GM12878 (cell line): ENCODE measurements around the gene DIP2C. TPM values are rescaled to one million over a fixed set of nuclear protein-coding genes. Genes with fewer than 3 reads are reported as not detected.

ENCODE experiments used
- ATAC-seq: fragments of 200-7000 bp; cut with Tn5 transposase; 3 replicates; pipeline ENCODE4 v1.9.1; 2020; ENCODE audit warnings: mild to moderate bottlenecking, moderate library complexity
- BruUV-seq: library from RNA; stranded (reverse); fragments of 400-500 nt; replicated peaks from 2 replicates; lab custom pipeline; 2021; lab: Mats Ljungman, UMichigan
- CTCF ChIA-PET: fragments of 300-600 bp; sonication (Branson Sonifier 250); formaldehyde crosslinking; extraction: SDS; loops from one replicate; lab custom pipeline; 2021; ENCODE audit warnings: inconsistent platforms; lab: Yijun Ruan, JAX
- POLR2A ChIA-PET: fragments of 350-600 bp; formaldehyde crosslinking; extraction: SDS; loops from one replicate; lab custom pipeline; 2021; ENCODE audit warnings: inconsistent platforms; lab: Charles Lee
- RAD21 ChIA-PET: fragments of 300-600 bp; sonication (Branson Sonifier 250); formaldehyde crosslinking; loops from one replicate; lab custom pipeline; 2023; ENCODE audit warnings: antibody characterized with exemption; ENCODE audit not compliant: unreplicated experiment; lab: Charles Lee
- SMC1A ChIA-PET: fragments of 300-600 bp; sonication (Branson Sonifier 250); formaldehyde crosslinking; loops from one replicate; lab custom pipeline; 2023; ENCODE audit not compliant: unreplicated experiment, uncharacterized antibody; lab: Charles Lee
- DNase-seq: peaks from one replicate; pipeline ENCODE4 v3.0.0-alpha.2; 2011; ENCODE audit warnings: low read depth, low spot score
- FAIRE-seq: peaks from 3 replicates; lab custom pipeline; 2011; peaks lifted over from hg19 to GRCh38; lab: Jason Lieb, UNC
- H2AFZ ChIP-seq: 2 replicates; pipeline ENCODE4 v1.6.0; 2011; ENCODE audit warnings: low read depth, low read length, control low read depth; ENCODE audit not compliant: control insufficient read depth
- H3K27ac ChIP-seq: 2 replicates; pipeline ENCODE4 v1.5.1; 2011; ENCODE audit warnings: control low read depth; ENCODE audit not compliant: control insufficient read depth, insufficient read depth
- H3K27me3 ChIP-seq, 2 experiments: replicated peaks in 1 of 2; 2 replicates each; pipeline versions ENCODE4 v1.6.0 to v1.6.1; 2011; ENCODE audit warnings: low read length in 1 of 2; ENCODE audit not compliant: control insufficient read depth in 2 of 2, insufficient read depth in 2 of 2
- H3K36me3 ChIP-seq, 2 experiments: 2 replicates each; pipeline ENCODE4 v1.5.1; 2011; ENCODE audit warnings: low read length in 1 of 2; ENCODE audit not compliant: control insufficient read depth in 2 of 2, insufficient read depth in 2 of 2
- H3K4me1 ChIP-seq: 2 replicates; pipeline ENCODE4 v1.6.1; 2011; ENCODE audit warnings: mild to moderate bottlenecking, low read length, moderate library complexity, mixed read lengths; ENCODE audit not compliant: control insufficient read depth, insufficient read depth
- H3K4me2 ChIP-seq: 2 replicates; pipeline ENCODE4 v1.6.0; 2011; ENCODE audit warnings: control low read depth; ENCODE audit not compliant: control insufficient read depth, insufficient read depth
- H3K4me3 ChIP-seq: fragments of 200-600 bp; sonication (generic); 2 replicates; pipeline ENCODE4 v1.5.1; 2016
- H3K79me2 ChIP-seq: 2 replicates; pipeline ENCODE4 v1.6.0; 2011; ENCODE audit warnings: low read length; ENCODE audit not compliant: control insufficient read depth, insufficient read depth
- H3K9ac ChIP-seq: 2 replicates; pipeline ENCODE4 v1.8.0; 2011; ENCODE audit warnings: low read length, control low read depth, mixed read lengths; ENCODE audit not compliant: control insufficient read depth, insufficient read depth
- H3K9me3 ChIP-seq: replicated peaks from 3 replicates; pipeline ENCODE4 v1.5.1; 2011; ENCODE audit warnings: mild to moderate bottlenecking, low read length; ENCODE audit not compliant: control insufficient read depth, insufficient read depth
- H4K20me1 ChIP-seq: 2 replicates; pipeline ENCODE4 v1.6.0; 2011; ENCODE audit not compliant: control insufficient read depth, insufficient read depth
- DPF2 ChIP-seq: fragments of 450-650 bp; IDR thresholded peaks from 2 replicates; pipeline ENCODE4 v1.6.1; 2017; ENCODE audit warnings: mild to moderate bottlenecking
- FOXK2 ChIP-seq: fragments of 450-650 bp; IDR thresholded peaks from 2 replicates; pipeline ENCODE4 v1.6.1; 2017; ENCODE audit warnings: mild to moderate bottlenecking, moderate library complexity
- MYB ChIP-seq: fragments of 150-350 bp; IDR thresholded peaks from 2 replicates; pipeline ENCODE4 v1.6.1; 2014; ENCODE audit warnings: mild to moderate bottlenecking, low read depth, low read length, borderline replicate concordance
- STAT1 ChIP-seq: fragments of 450-650 bp; conservative IDR thresholded peaks from 2 replicates; pipeline ENCODE4 v1.6.1; 2014; ENCODE audit warnings: antibody characterized with exemption, mild to moderate bottlenecking
- TCF12 ChIP-seq: IDR thresholded peaks from 2 replicates; pipeline ENCODE4 v1.6.1; 2011; ENCODE audit warnings: low read depth, mild to moderate bottlenecking, low read length
- WGBS: methylation state at CpG from one replicate; pipeline ENCODE4 v1.1.6; 2016; ENCODE audit warnings: low lambda C conversion rate; ENCODE audit not compliant: insufficient replicate concordance, insufficient coverage; ENCODE audit errors: missing lambda C conversion rate; 5-methylcytosine and 5-hydroxymethylcytosine counted together
- in situ Hi-C: fragments of 300-500 bp; cut with MboI; formaldehyde crosslinking; loops from 9 replicates; pipeline ENCODE4 v1.14.3; 2018; ENCODE audit warnings: mixed read lengths
- intact Hi-C: fragments of 100-400 bp; cut with micrococcal nuclease; formaldehyde crosslinking; loops from one replicate; pipeline ENCODE4 v1.14.2; 2022; ENCODE audit not compliant: unreplicated experiment
- polyA plus RNA-seq, 11 experiments: library from polyadenylated mRNA; depleted of rRNA in 4 of 11; unstranded in 6 of 11; stranded (reverse) in 5 of 11; fragments of >200 nt; fragmentation: Nextera tagmentation in 4 of 11; fragmentation: Illumina TruSeq in 1 of 11; extraction: Ambion mirVana in 4 of 11; extraction: Trizol in 1 of 11; gene quantifications; 1 replicate in 1 of 11; 2 replicates in 10 of 11; pipeline versions ENCODE4 v1.2.1 to v1.2.3, GENCODE V29; 2011 to 2016; ENCODE audit warnings: inconsistent platforms in 2 of 11, missing spikeins in 2 of 11, low read depth in 1 of 11
- total RNA-seq, 4 experiments: library from RNA; depleted of rRNA in 3 of 4; stranded (reverse); fragments of >200 nt in 3 of 4; fragmentation: Illumina TruSeq in 1 of 4; extraction: Trizol in 1 of 4; gene quantifications; 2 replicates each; pipeline versions ENCODE4 v1.2.1 to v1.2.3, GENCODE V29; 2013 to 2021
- TF ChIP-seq, protein P1 (sequence below): IDR thresholded peaks from 2 replicates; pipeline ENCODE4 v1.6.1; 2012; ENCODE audit warnings: low read depth, low read length, improper control_type of control experiment
- TF ChIP-seq, protein P2 (sequence below), 3 experiments: IDR thresholded peaks in 2 of 3; conservative IDR thresholded peaks in 1 of 3; 2 replicates each; pipeline ENCODE4 v1.5.1; 2011; ENCODE audit warnings: low read depth in 3 of 3, low read length in 3 of 3, mild to moderate bottlenecking in 3 of 3, control low read depth in 2 of 3, moderate library complexity in 2 of 3, inconsistent platforms in 1 of 3, mixed read lengths in 1 of 3; ENCODE audit not compliant: control insufficient read depth in 2 of 3, insufficient read depth in 1 of 3; ENCODE audit errors: extremely low read depth in 1 of 3

Gene DIP2C
- total and polyA plus RNA-seq, 10 of the 15 experiments (the other 5 are each of a cell fraction or from before 2014, with no cell fraction given) = 0.01 to 0.10 (median 0.06) TPM

DNA sequence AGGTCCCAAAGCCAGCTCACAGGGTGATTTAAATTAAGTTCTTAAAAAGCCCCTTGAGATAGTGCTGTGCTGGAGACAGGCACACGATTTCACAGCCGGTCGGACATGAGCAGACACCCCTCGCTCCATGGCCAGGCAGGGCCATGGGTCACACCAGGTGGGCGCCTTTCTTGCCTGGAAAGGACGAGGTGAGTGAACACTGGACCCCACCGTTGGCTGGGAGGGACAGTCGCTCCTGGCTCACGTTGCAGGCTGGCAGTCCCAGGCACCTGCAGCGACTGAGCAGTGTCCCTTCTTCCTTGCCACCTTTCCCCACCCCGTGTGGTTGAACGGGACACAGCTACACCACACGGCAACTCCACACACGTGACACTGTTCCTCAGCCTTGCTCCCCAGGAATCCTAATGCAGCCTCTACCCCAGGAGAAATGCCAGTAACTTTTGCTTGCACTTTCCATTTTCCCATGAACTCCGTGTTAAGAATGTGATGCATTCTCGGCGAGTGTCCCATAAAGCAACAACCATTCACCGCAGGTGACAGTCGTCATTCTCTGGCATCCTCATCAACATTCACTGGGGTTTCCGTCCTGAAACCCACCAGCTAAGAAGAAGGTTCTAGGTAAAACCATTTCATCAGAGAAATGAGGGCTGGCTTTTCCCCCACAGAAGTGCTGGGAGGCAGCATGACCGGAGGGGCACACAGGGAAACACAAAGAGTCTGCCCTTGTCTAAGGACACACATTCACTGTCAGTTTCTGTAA is 336.8 kb downstream of the DIP2C start:
- ATAC-seq (no peak), DNase-seq (no peak), FAIRE-seq (no peak)
- H3K79me2 ChIP-seq = no peaks in the 10 kb centered on the region
- no TSS peak for BruUV-seq
- H3K27ac ChIP-seq = no peak overlapping the region
- intact Hi-C loops = no loop called here
- H3K36me3 ChIP-seq = no peaks in the 10 kb centered on the region
- no peak overlapping the region for H3K9ac ChIP-seq
- CTCF ChIA-PET = no interaction called here
- WGBS = 60% methylated on average over 21 of the region's 21 CpGs
- H3K4me3 ChIP-seq = no peak overlapping the region
- no peak for TF ChIP-seq FOXK2
- no peak for TF ChIP-seq STAT1
- no peak for TF ChIP-seq DPF2
- no peak for TF ChIP-seq MYB
- no peak for TF ChIP-seq TCF12
- TF ChIP-seq, protein P1, sequence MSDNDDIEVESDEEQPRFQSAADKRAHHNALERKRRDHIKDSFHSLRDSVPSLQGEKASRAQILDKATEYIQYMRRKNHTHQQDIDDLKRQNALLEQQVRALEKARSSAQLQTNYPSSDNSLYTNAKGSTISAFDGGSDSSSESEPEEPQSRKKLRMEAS = no peak
- TF ChIP-seq, protein P2, sequence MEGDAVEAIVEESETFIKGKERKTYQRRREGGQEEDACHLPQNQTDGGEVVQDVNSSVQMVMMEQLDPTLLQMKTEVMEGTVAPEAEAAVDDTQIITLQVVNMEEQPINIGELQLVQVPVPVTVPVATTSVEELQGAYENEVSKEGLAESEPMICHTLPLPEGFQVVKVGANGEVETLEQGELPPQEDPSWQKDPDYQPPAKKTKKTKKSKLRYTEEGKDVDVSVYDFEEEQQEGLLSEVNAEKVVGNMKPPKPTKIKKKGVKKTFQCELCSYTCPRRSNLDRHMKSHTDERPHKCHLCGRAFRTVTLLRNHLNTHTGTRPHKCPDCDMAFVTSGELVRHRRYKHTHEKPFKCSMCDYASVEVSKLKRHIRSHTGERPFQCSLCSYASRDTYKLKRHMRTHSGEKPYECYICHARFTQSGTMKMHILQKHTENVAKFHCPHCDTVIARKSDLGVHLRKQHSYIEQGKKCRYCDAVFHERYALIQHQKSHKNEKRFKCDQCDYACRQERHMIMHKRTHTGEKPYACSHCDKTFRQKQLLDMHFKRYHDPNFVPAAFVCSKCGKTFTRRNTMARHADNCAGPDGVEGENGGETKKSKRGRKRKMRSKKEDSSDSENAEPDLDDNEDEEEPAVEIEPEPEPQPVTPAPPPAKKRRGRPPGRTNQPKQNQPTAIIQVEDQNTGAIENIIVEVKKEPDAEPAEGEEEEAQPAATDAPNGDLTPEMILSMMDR (IDR thresholded peaks at IDR 0.05 in 2 of 3, conservative IDR thresholded peaks at IDR 0.05 in 1 of 3; ENCODE audit: control insufficient read depth in 2 of 3, extremely low read depth in 1 of 3, insufficient read depth in 1 of 3, low read depth in 3 of 3, low read length in 3 of 3) = no peak
- no peaks in the 10 kb centered on the region; a peak in 1 of 4 replicates for H3K27me3 ChIP-seq
- SMC1A ChIA-PET = no interaction called here
- POLR2A ChIA-PET = no interaction called here
- RAD21 ChIA-PET = no interaction called here
- H2AFZ ChIP-seq = no peak overlapping the region
- H3K4me1 ChIP-seq = no peaks in the 10 kb centered on the region
- no peaks in the 10 kb centered on the region for H4K20me1 ChIP-seq
- in situ Hi-C loops = no loop called here
- H3K4me2 ChIP-seq = no peak overlapping the region
- no peaks in the 10 kb centered on the region for H3K9me3 ChIP-seq
